ENCODE data around the gene PDHB.

DNA sequence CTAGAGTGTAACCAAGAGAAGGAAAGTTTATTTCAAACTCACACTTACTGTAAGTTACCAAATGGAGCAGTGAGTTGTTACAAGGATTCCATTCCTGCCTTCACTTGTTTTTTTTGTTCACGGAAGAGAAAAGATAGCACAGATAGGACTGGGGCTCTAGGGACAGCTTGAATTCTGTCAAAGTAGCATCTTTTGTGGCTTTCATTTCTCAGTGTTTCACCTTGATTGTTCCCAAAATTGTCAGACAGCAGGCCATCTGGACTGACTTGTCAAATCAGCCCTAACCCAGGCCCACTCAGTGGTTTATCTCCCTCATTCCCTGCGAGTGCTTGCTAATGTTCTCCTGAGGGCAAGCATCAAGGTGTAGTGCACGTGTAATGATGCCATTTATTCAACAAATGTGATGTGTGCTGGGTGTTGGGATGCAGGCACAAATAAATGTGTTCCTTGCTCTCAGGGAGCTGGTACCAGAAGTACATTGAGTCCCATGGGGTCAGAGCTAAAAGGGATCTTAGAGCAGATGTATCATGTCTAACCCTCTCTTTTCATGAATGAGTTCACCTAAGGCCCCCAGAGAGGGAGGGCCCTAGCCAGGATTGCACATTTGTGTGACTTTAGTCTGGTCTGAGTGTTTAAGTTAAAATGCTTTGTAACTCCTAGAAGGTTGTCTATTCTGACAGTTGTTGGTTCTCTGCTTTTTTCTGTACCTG lies 49.1 kb downstream of the PDHB start:
- TF ChIP-seq, protein P1, sequence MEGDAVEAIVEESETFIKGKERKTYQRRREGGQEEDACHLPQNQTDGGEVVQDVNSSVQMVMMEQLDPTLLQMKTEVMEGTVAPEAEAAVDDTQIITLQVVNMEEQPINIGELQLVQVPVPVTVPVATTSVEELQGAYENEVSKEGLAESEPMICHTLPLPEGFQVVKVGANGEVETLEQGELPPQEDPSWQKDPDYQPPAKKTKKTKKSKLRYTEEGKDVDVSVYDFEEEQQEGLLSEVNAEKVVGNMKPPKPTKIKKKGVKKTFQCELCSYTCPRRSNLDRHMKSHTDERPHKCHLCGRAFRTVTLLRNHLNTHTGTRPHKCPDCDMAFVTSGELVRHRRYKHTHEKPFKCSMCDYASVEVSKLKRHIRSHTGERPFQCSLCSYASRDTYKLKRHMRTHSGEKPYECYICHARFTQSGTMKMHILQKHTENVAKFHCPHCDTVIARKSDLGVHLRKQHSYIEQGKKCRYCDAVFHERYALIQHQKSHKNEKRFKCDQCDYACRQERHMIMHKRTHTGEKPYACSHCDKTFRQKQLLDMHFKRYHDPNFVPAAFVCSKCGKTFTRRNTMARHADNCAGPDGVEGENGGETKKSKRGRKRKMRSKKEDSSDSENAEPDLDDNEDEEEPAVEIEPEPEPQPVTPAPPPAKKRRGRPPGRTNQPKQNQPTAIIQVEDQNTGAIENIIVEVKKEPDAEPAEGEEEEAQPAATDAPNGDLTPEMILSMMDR (IDR thresholded peaks at IDR 0.05): no peak
- no peak for TF ChIP-seq POLR2A (IDR thresholded peaks at IDR 0.05)
